Spleen (tissue), 7 donors: Measurements from ENCODE around the gene TMEM132D.

Experiments
- POLR2A ChIP-seq, 3 donors: fragments of 450-650 bp; IDR thresholded peaks; one replicate each; pipeline ENCODE4 v1.5.1; 2017; ENCODE audit warnings: antibody characterized with exemption in 3 of 3, mild to moderate bottlenecking in 1 of 3
- TF ChIP-seq, protein P1 (sequence below), 11 experiments: fragments of 200-600 bp in 7 of 11; fragments of 450-650 bp in 4 of 11; sonication (generic) in 4 of 11; IDR thresholded peaks in 8 of 11; conservative IDR thresholded peaks in 3 of 11; 1 replicate in 7 of 11; 2 replicates in 4 of 11; pipeline versions ENCODE4 v1.4.0 to v1.8.0; 2016 to 2021; ENCODE audit warnings: antibody characterized with exemption in 11 of 11, inconsistent platforms in 4 of 11, mild to moderate bottlenecking in 1 of 11
- donor health status: DM: no; HTN: no; CAD: no; lungs with moderate emphysema.
- donor health status: DM: no; HTN: no; CAD: no.
- donor health status: DM: no; HTN: no; CAD: no.

DNA sequence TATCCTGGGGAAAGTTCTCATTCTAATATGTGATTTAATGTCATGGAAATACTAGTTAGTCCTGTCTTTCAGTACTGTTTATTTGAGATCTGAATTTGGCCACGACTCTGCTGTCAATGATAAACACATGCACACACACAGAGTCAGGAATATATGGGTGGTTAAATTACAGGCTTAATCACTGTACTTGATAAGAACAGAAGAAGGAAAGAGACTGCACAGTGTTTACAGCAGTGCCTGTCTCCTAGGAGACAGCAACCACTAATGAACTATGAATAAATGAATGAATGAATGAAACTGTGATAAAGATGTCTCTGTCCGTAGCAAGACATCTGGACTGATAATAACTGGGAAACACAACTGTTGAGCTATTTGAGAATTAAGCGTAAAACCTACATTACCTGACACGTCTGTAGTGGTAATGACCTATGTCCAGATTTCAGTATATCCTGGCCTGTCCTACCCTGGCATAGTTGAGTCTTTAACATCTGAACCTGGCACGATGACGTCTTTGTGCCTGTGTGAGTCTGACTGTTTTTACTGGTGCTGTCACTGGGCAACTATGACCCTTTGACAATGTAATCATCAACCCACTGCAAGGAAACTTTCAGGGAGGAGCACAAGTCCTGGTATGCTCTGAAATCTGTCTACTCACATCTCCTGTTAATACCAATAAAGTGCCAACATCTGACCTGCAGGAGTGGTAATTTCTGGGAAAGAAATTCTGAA is 524.6 kb downstream of the TMEM132D start:
- no peak for TF ChIP-seq POLR2A (IDR thresholded peaks at IDR 0.05)
- TF ChIP-seq, protein P1, sequence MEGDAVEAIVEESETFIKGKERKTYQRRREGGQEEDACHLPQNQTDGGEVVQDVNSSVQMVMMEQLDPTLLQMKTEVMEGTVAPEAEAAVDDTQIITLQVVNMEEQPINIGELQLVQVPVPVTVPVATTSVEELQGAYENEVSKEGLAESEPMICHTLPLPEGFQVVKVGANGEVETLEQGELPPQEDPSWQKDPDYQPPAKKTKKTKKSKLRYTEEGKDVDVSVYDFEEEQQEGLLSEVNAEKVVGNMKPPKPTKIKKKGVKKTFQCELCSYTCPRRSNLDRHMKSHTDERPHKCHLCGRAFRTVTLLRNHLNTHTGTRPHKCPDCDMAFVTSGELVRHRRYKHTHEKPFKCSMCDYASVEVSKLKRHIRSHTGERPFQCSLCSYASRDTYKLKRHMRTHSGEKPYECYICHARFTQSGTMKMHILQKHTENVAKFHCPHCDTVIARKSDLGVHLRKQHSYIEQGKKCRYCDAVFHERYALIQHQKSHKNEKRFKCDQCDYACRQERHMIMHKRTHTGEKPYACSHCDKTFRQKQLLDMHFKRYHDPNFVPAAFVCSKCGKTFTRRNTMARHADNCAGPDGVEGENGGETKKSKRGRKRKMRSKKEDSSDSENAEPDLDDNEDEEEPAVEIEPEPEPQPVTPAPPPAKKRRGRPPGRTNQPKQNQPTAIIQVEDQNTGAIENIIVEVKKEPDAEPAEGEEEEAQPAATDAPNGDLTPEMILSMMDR (IDR thresholded peaks at IDR 0.05 in 8 of 11, conservative IDR thresholded peaks at IDR 0.05 in 3 of 11): no peak
